Ishikawa (cell line): ENCODE data around the gene FHOD1.
A peak's percentile ranks its signal among the peaks of the same experiment; 100 is the strongest.

ENCODE experiments used
- CEBPB ChIP-seq: IDR thresholded peaks from 2 replicates; pipeline ENCODE4 v1.6.1; 2012
- CREB1 ChIP-seq: IDR thresholded peaks from 2 replicates; pipeline ENCODE4 v1.6.1; 2012; ENCODE audit warnings: low read depth
- EGR1 ChIP-seq: IDR thresholded peaks from 2 replicates; pipeline ENCODE4 v1.6.1; 2012
- EP300 ChIP-seq: IDR thresholded peaks from 2 replicates; pipeline ENCODE4 v1.6.1; 2012; ENCODE audit warnings: borderline replicate concordance
- FOXM1 ChIP-seq: IDR thresholded peaks from 2 replicates; pipeline ENCODE4 v1.6.1; 2012; ENCODE audit warnings: low read depth, borderline replicate concordance
- NFIC ChIP-seq: IDR thresholded peaks from 2 replicates; pipeline ENCODE4 v1.6.1; 2012
- RAD21 ChIP-seq: IDR thresholded peaks from 2 replicates; pipeline ENCODE4 v1.6.1; 2012; ENCODE audit warnings: low read depth
- TAF1 ChIP-seq: IDR thresholded peaks from 2 replicates; pipeline ENCODE4 v1.6.1; 2012; ENCODE audit warnings: low read depth, mild to moderate bottlenecking
- TEAD4 ChIP-seq: IDR thresholded peaks from 2 replicates; pipeline ENCODE4 v1.6.1; 2012
- YY1 ChIP-seq: IDR thresholded peaks from 2 replicates; pipeline ENCODE4 v1.6.1; 2012; ENCODE audit warnings: low read depth
- ZBTB7A ChIP-seq: IDR thresholded peaks from 2 replicates; pipeline ENCODE4 v1.6.1; 2012; ENCODE audit warnings: low read depth
- TF ChIP-seq, protein P1 (sequence below): IDR thresholded peaks from 2 replicates; pipeline ENCODE4 v1.6.1; 2012
- TF ChIP-seq, protein P2 (sequence below): IDR thresholded peaks from 2 replicates; pipeline ENCODE4 v1.6.1; 2012

DNA sequence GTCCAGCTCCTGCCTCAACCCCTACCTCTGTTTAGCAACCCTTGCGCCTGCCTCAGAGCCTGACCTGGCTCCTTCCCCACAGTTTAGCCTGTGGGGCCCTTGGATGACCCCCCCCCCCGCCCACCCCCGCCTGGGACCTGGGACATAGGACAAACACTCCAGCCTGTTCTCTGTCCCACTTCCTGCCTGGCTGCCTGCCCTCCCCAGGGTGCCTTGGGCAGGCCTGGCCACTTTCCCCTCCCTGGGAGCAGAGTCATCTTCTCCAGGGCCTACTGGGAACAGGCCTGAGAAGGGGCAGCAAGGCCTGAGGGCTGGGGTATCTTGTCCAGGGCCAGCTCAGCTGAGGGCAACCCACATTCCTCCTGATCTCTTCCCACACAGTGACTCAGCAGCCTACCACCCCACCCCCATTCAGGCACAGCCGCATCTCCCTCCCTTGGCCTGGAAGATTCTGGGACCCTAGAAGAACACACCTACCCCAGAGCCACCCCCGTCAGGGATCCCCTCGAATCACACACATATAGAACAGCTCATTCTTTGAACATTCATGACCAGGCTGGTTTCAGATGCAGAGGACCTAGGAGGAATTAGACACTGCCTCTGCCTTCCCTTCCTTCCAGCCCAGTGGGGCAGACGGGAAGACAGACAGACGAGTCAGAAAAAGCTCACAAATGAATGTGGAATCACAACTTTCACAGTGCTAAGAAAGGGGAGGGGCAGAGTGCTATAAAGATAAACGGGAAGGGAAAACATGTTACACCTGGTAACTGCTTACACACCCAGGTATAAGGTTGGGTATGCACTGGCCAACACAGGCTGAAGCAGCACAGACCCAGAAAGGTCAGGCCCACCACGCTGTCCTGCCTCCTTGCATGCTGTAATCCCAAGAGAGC is 6.0 kb downstream of the FHOD1 start:
- 0 out of 2 replicates have a peak, but pooled peaks have one; percentile 12 for TF ChIP-seq TEAD4
- no peak for TF ChIP-seq EP300
- TF ChIP-seq, protein P1, sequence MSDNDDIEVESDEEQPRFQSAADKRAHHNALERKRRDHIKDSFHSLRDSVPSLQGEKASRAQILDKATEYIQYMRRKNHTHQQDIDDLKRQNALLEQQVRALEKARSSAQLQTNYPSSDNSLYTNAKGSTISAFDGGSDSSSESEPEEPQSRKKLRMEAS: no peak
- TF ChIP-seq ZBTB7A: no peak
- TF ChIP-seq FOXM1: no peak
- TF ChIP-seq RAD21: no peak
- no peak for TF ChIP-seq TAF1
- TF ChIP-seq, protein P2, sequence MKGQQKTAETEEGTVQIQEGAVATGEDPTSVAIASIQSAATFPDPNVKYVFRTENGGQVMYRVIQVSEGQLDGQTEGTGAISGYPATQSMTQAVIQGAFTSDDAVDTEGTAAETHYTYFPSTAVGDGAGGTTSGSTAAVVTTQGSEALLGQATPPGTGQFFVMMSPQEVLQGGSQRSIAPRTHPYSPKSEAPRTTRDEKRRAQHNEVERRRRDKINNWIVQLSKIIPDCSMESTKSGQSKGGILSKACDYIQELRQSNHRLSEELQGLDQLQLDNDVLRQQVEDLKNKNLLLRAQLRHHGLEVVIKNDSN: no peak
- TF ChIP-seq CREB1: no peak
- TF ChIP-seq YY1: no peak
- TF ChIP-seq EGR1: no peak
- TF ChIP-seq CEBPB: no peak
- TF ChIP-seq NFIC: peak; percentile 20; the same call in 1 of the 2 replicates
